Thoracic aorta (tissue), 2 donors: ENCODE measurements around the gene HS6ST3. TPM values are rescaled to one million over a fixed set of nuclear protein-coding genes. Genes with fewer than 3 reads are reported as not detected.

ENCODE experiments used
- ATAC-seq: fragments of 150-250 bp; one replicate; pipeline ENCODE4 v1.8.0; 2017; ENCODE audit warnings: low read depth; ENCODE audit not compliant: insufficient number of reproducible peaks, low FRiP score
- DNase-seq: peaks from one replicate; pipeline ENCODE4 v3.0.0-alpha.2; 2020; ENCODE audit warnings: low spot score
- H3K27ac ChIP-seq, 2 donors: fragments of 200-600 bp; sonication (generic); 1 replicate in 1 of 2; 2 replicates in 1 of 2; pipeline ENCODE4 v1.5.1; 2016; ENCODE audit warnings: mild to moderate bottlenecking in 2 of 2, moderate library complexity in 2 of 2
- H3K27me3 ChIP-seq: fragments of 200-600 bp; sonication (generic); replicated peaks from 2 replicates; pipeline ENCODE4 v1.6.0; 2016; ENCODE audit warnings: mild to moderate bottlenecking; ENCODE audit not compliant: insufficient read depth
- H3K36me3 ChIP-seq: fragments of 200-600 bp; sonication (generic); one replicate; pipeline ENCODE4 v1.5.1; 2016
- H3K4me1 ChIP-seq, 2 donors: fragments of 200-600 bp; sonication (generic); 1 replicate in 1 of 2; 2 replicates in 1 of 2; pipeline versions ENCODE4 v1.5.1 to v1.6.0; 2016; ENCODE audit warnings: low read depth in 2 of 2, mild to moderate bottlenecking in 1 of 2; ENCODE audit not compliant: control insufficient read depth in 1 of 2
- H3K4me3 ChIP-seq: fragments of 200-600 bp; sonication (generic); 2 replicates; pipeline ENCODE4 v1.5.1; 2016; ENCODE audit warnings: mild to moderate bottlenecking
- H3K9me3 ChIP-seq: fragments of 200-600 bp; sonication (generic); 2 replicates; pipeline ENCODE4 v1.5.1; 2016
- CTCF ChIP-seq: fragments of 200-600 bp; sonication (generic); IDR thresholded peaks from one replicate; pipeline ENCODE4 v1.5.1; 2019; ENCODE audit warnings: antibody characterized with exemption
- total RNA-seq, 2 donors: library from RNA; depleted of rRNA; stranded (reverse); fragments of >200 nt; gene quantifications; one replicate each; pipeline versions ENCODE4 v1.1.0 to v1.2.3, GENCODE V29; 2016

HS6ST3 gene
- total RNA-seq, 2 donors from 2014 or later: 1.1 to 1.8 TPM

GRCh38 chr13:96072392-96072791 is 17.5 kb upstream of the HS6ST3 start:
- Histone ChIP-seq H3K4me3 (no peak overlapping the region), H3K9me3 (no peaks in the 10 kb centered on the region), H3K4me1 (no peaks in the 10 kb centered on the region), H3K36me3 (no peaks in the 10 kb centered on the region), H3K27me3 (no peaks in the 10 kb centered on the region), H3K27ac (no peak overlapping the region)
- TF ChIP-seq CTCF: no peak
- DNase-seq: no peak
- no peak for ATAC-seq

- Histone ChIP-seq H3K4me1 (no peaks in the 10 kb centered on the region), H3K4me3 (no peak overlapping the region), H3K9me3 (no peaks in the 10 kb centered on the region), H3K36me3 (no peaks in the 10 kb centered on the region), H3K27ac (no peak overlapping the region), H3K27me3 (no peaks in the 10 kb centered on the region)
- TF ChIP-seq CTCF: peak; percentile 49
- DNase-seq (no peak), ATAC-seq (no peak)
Observed at GRCh38 chr13:96075953-96076543, 13.9 kb upstream of the HS6ST3 start.

GRCh38 chr13:96080676-96081075 is 9.2 kb upstream of the HS6ST3 start:
- Histone ChIP-seq H3K27me3 (no peaks in the 10 kb centered on the region), H3K4me3 (no peak overlapping the region), H3K9me3 (no peaks in the 10 kb centered on the region), H3K4me1 (no peaks in the 10 kb centered on the region), H3K36me3 (no peaks in the 10 kb centered on the region), H3K27ac (no peak overlapping the region)
- no peak for TF ChIP-seq CTCF
- no peak for DNase-seq
- ATAC-seq: no peak

GRCh38 chr13:96081888-96082287 is 8.0 kb upstream of the HS6ST3 start:
- no peak overlapping the region for H3K27ac ChIP-seq
- no peaks in the 10 kb centered on the region for H3K4me1 ChIP-seq
- H3K27me3 ChIP-seq: no peaks in the 10 kb centered on the region
- no peak for DNase-seq
- H3K36me3 ChIP-seq: no peaks in the 10 kb centered on the region
- ATAC-seq: no peak
- H3K4me3 ChIP-seq: no peak overlapping the region
- no peaks in the 10 kb centered on the region for H3K9me3 ChIP-seq
- TF ChIP-seq CTCF: no peak

- Histone ChIP-seq H3K9me3 (no peaks in the 10 kb centered on the region), H3K27ac (no peak overlapping the region), H3K4me3 (no peak overlapping the region), H3K36me3 (no peaks in the 10 kb centered on the region), H3K4me1 (no peaks in the 10 kb centered on the region), H3K27me3 (no peaks in the 10 kb centered on the region)
- ATAC-seq: no peak
- no peak for TF ChIP-seq CTCF
- DNase-seq: no peak
Observed at GRCh38 chr13:96082640-96083039, 7.3 kb upstream of the HS6ST3 start.
